Subcutaneous abdominal adipose tissue (tissue), 5 donors: ENCODE results near the gene STK11IP.

Source experiments
- H3K27ac ChIP-seq: one replicate; pipeline ENCODE4 v1.7.0; 2013; ENCODE audit warnings: low read depth, mild to moderate bottlenecking, inconsistent platforms, low read length, moderate library complexity
- H3K27me3 ChIP-seq, 5 donors: one replicate each; pipeline ENCODE4 v1.7.0; 2013; ENCODE audit warnings: low read length in 5 of 5, inconsistent platforms in 1 of 5; ENCODE audit not compliant: control insufficient read depth in 5 of 5, insufficient read depth in 4 of 5
- H3K36me3 ChIP-seq, 5 donors: one replicate each; pipeline ENCODE4 v1.7.0; 2013; ENCODE audit warnings: low read length in 5 of 5; ENCODE audit not compliant: control insufficient read depth in 5 of 5, insufficient read depth in 5 of 5
- H3K4me1 ChIP-seq, 5 donors: one replicate each; pipeline ENCODE4 v1.7.0; 2013; ENCODE audit warnings: low read length in 5 of 5, mild to moderate bottlenecking in 3 of 5, moderate library complexity in 1 of 5; ENCODE audit not compliant: control insufficient read depth in 5 of 5, insufficient read depth in 5 of 5
- H3K4me3 ChIP-seq, 5 donors: one replicate each; pipeline ENCODE4 v1.7.0; 2013; ENCODE audit warnings: low read length in 5 of 5, low read depth in 1 of 5
- H3K9ac ChIP-seq, 5 donors: one replicate each; pipeline ENCODE4 v1.7.0; 2013; ENCODE audit warnings: low read length in 5 of 5, mild to moderate bottlenecking in 4 of 5, moderate library complexity in 3 of 5
- H3K9me3 ChIP-seq, 5 donors: one replicate each; pipeline ENCODE4 v1.7.0; 2013; ENCODE audit warnings: low read length in 5 of 5; ENCODE audit not compliant: control insufficient read depth in 5 of 5
- donor health status: healthy.
- donor health status: healthy.
- donor health status: healthy.
- donor health status: healthy.
- donor health status: healthy.

Gene STK11IP

GRCh38 chr2:219634171-219634940 lies 36.7 kb downstream of the STK11IP start:
- no peak overlapping the region for H3K27ac ChIP-seq
- H3K9ac ChIP-seq: no peak overlapping the region
- H3K9me3 ChIP-seq: no peaks in the 10 kb centered on the region
- peaks cover 0 to 6% (median 0%) of the 10 kb centered on the region in 5 donors for H3K4me1 ChIP-seq
- H3K27me3 ChIP-seq: peaks cover 0 to 11% (median 4%) of the 10 kb centered on the region in 5 donors
- H3K4me3 ChIP-seq: no peak overlapping the region
- H3K36me3 ChIP-seq: no peaks in the 10 kb centered on the region

GRCh38 chr2:219634951-219635751 lies 37.5 kb downstream of the STK11IP start:
- Histone ChIP-seq H3K36me3 (no peaks in the 10 kb centered on the region), H3K4me3 (no peak overlapping the region), H3K27ac (no peak overlapping the region), H3K4me1 (peaks cover 0 to 6% (median 0%) of the 10 kb centered on the region in 5 donors), H3K9ac (no peak overlapping the region), H3K9me3 (no peaks in the 10 kb centered on the region), H3K27me3 (peaks cover 0 to 11% (median 4%) of the 10 kb centered on the region in 5 donors)

DNA sequence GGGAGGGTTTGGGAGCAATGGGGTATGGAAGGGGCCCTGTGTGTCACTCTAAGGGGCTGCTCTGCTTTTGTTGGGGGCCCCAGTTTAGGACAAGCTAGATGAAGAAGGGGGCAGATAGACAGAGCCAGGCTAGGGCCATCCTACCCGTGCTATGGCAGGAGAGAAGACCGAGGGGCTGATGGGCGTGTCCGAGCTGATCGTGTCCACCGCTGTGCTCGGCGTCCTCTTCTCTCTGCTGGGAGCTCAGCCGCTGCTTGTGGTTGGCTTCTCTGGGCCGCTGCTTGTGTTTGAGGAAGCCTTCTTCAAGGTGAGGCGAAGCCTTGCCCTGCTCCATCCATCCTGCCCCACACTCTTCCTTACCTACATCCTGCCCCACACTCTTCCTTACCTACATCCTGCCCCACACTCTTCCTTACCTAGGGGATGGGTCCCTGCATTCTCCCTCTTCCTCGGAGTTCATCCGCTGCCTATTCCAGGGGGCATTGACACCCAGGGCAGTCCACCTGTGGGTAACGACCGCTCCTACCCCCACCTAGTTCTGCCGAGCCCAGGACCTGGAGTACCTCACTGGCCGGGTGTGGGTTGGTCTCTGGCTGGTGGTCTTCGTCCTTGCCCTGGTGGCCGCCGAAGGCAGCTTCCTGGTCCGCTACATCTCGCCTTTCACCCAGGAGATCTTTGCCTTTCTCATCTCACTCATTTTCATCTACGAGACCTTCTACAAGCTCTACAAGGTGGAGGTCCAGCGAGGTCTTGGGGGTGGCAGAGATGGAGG lies 38.7 kb downstream of the STK11IP start:
- H3K36me3 ChIP-seq: no peaks in the 10 kb centered on the region
- no peak overlapping the region for H3K4me3 ChIP-seq
- H3K27ac ChIP-seq: no peak overlapping the region
- H3K9ac ChIP-seq: no peak overlapping the region
- H3K27me3 ChIP-seq: peaks cover 0 to 11% (median 5%) of the 10 kb centered on the region in 5 donors
- H3K4me1 ChIP-seq: peaks cover 0 to 6% (median 0%) of the 10 kb centered on the region in 5 donors
- H3K9me3 ChIP-seq: no peaks in the 10 kb centered on the region

DNA sequence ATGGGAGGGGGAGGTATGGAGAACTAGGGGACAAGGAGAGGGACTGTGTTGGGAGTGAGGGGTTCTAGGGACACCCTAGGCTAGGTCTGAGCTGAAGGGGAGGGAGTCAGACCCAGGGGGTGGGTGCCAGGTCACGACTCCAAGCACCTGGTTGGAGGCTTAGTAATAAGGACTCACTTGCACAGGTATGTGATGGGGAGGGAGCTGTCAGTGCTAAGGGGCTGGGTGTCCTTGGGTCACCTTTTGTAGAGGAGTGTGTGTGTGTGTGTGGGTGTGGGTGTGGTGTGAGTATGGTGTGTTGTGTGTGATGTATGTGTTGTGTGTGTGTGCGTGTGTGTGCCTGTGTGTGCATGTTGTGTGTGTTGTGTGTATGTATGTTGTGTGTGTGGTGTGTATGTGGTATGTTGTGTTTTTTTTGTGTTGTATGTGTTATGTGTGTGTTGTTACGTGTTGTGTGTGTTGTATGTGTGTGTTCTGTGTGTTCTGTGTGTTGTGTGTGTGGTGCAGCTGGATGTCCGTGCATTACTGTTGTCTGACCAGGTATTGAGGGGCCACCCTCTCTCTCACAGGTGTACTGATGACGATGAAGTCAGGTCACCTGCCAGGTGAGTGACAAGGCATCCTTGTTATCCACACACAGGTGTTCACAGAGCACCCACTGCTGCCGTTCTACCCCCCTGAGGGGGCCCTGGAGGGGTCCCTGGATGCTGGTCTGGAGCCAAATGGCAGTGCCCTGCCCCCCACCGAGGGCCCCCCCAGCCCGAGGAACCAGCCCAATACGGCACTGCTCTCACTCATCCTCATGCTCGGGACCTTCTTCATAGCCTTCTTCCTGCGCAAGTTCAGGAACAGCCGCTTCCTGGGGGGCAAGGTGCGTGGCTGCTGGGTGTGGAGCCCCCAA lies 39.5 kb downstream of the STK11IP start:
- Histone ChIP-seq H3K36me3 (no peaks in the 10 kb centered on the region), H3K9ac (no peak overlapping the region), H3K27ac (no peak overlapping the region), H3K9me3 (no peaks in the 10 kb centered on the region), H3K27me3 (peaks cover 0 to 11% (median 5%) of the 10 kb centered on the region in 5 donors), H3K4me1 (peaks cover 0 to 6% (median 0%) of the 10 kb centered on the region in 5 donors), H3K4me3 (no peak overlapping the region)

DNA sequence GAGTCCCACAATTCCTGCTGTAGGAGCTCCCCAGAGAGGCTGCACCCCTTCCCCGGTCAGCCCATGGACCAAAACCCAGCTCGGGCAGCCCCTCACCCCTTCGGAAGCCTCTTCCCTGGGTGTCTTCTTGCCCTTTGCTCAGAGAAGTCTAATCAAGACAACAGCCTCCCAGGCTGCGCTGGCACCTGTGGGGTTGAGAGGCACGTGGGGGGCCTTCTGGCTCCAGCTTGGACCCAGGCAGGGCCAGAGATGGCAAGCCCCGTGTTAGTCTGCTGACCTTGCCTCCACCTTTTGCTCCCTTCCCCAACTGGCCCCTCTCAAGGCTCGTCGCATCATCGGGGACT lies 40.2 kb downstream of the STK11IP start:
- no peak overlapping the region for H3K4me3 ChIP-seq
- H3K4me1 ChIP-seq: peaks cover 3 to 6% (median 3%) of the 10 kb centered on the region in 5 donors
- H3K9me3 ChIP-seq: no peaks in the 10 kb centered on the region
- H3K36me3 ChIP-seq: no peaks in the 10 kb centered on the region
- no peak overlapping the region for H3K9ac ChIP-seq
- no peak overlapping the region for H3K27ac ChIP-seq
- H3K27me3 ChIP-seq: peaks cover 0 to 11% (median 5%) of the 10 kb centered on the region in 5 donors

GRCh38 chr2:219638217-219638947 lies 40.7 kb downstream of the STK11IP start:
- Histone ChIP-seq H3K9ac (no peak overlapping the region), H3K4me1 (peaks cover 3 to 6% (median 4%) of the 10 kb centered on the region in 5 donors), H3K27me3 (peaks cover 0 to 11% (median 5%) of the 10 kb centered on the region in 5 donors), H3K4me3 (no peak overlapping the region), H3K36me3 (no peaks in the 10 kb centered on the region), H3K9me3 (no peaks in the 10 kb centered on the region), H3K27ac (no peak overlapping the region)

DNA sequence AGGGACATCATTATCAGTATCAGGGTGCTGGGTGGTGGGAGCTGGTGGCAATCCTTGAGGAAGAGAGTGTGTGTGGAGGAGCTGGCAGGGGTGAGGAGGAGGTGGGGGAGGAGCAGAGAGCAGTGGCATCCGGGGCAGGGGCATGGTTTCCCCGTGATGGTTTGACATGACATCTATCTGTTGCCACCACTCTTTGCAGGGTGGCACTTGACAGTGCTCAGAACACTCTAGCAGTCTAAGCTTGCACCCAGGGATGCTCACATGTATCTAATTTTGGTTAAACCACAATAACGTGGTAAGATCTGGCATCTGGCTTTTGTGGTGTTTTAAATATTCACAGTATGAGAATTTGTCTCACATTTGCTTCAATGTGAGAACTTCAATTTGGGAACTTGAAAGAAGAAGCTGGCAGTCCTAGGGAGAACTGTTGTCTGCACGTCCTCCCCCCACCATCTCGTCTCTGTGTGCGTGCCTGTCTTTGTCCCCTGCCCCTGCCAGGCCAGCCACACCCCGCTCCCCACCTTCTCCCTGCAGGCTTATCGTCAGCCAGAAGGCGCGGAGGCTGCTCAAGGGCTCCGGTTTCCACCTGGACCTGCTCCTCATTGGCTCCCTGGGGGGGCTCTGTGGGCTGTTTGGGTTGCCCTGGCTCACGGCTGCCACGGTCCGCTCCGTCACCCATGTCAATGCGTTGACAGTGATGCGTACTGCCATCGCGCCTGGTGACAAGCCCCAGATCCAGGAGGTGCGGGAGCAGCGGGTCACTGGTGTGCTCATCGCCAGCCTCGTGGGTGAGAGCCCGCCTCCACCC lies 41.5 kb downstream of the STK11IP start:
- H3K4me3 ChIP-seq: no peak overlapping the region
- H3K9ac ChIP-seq: no peak overlapping the region
- H3K27me3 ChIP-seq: peaks cover 2 to 11% (median 8%) of the 10 kb centered on the region in 5 donors
- peaks cover 3 to 6% (median 4%) of the 10 kb centered on the region in 5 donors for H3K4me1 ChIP-seq
- no peaks in the 10 kb centered on the region for H3K9me3 ChIP-seq
- H3K36me3 ChIP-seq: no peaks in the 10 kb centered on the region
- no peak overlapping the region for H3K27ac ChIP-seq

GRCh38 chr2:219641390-219642068 lies 43.9 kb downstream of the STK11IP start:
- peaks cover 3 to 16% (median 12%) of the 10 kb centered on the region in 5 donors for H3K27me3 ChIP-seq
- H3K9me3 ChIP-seq: no peaks in the 10 kb centered on the region
- peaks cover 3 to 12% (median 6%) of the 10 kb centered on the region in 5 donors for H3K4me1 ChIP-seq
- no peaks in the 10 kb centered on the region for H3K36me3 ChIP-seq
- no peak overlapping the region for H3K27ac ChIP-seq
- H3K9ac ChIP-seq: no peak overlapping the region
- H3K4me3 ChIP-seq: no peak overlapping the region
